ENCODE measurements around the gene RIBC2.
A peak's percentile ranks its signal among the peaks of the same experiment; 100 is the strongest.
"Not testable (repeated sequence)": the region's sequence is repeated elsewhere in the genome, so short reads cannot be mapped to it uniquely, and the experiment has no call there.

Gene RIBC2, protein sequence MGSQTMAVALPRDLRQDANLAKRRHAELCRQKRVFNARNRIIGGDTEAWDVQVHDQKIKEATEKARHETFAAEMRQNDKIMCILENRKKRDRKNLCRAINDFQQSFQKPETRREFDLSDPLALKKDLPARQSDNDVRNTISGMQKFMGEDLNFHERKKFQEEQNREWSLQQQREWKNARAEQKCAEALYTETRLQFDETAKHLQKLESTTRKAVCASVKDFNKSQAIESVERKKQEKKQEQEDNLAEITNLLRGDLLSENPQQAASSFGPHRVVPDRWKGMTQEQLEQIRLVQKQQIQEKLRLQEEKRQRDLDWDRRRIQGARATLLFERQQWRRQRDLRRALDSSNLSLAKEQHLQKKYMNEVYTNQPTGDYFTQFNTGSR

DNA sequence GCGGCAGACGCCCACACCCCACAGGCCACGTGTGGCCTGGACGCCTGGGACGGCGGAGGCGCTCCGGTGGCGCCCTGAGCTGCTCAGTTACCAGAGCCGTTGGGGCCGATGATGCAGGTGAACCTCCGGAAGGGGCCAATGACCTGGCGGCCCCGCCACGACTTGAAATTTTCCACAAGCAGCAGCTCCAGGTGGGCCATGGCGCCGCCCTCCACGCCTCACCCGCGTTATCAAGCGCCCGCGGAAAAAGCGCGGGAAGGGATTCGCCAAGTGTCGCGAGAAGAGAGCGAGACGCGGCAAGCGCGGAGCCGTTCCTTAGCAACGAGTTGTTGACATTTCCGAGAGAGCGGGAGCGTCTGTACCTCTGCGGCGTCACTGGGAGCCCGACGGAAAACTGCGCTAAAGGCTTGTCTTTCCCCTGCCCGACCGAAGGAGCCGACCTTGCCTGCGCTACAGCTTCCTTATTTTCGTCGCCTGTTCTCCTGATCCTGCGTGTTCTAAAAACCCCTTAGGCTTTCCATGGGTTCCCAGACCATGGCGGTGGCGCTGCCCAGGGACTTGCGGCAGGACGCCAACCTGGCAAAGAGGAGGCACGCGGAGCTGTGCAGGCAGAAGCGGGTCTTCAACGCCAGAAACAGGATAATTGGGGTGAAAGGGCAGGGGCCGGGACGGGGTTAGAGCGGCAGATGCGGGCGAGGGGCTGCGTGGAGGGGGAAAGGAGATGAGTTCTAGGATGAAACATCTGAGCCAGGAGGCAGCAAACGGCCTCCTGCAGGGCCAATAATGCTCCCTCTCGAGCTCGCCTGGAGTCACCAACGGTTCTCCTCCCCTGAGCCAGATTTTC is at the start of gene RIBC2, which contains the start of gene SMC1B:
Gene RIBC2 (plus strand): TSS at position 326 of the 844 bp plus-strand sequence. CDS start 194 bp downstream, at position 520.
Gene SMC1B (minus strand): TSS at position 232 of the 844 bp plus-strand sequence. CDS start 32 bp downstream, at position 200.
- peak; percentile 28 to 38 for DNase-seq

DNA sequence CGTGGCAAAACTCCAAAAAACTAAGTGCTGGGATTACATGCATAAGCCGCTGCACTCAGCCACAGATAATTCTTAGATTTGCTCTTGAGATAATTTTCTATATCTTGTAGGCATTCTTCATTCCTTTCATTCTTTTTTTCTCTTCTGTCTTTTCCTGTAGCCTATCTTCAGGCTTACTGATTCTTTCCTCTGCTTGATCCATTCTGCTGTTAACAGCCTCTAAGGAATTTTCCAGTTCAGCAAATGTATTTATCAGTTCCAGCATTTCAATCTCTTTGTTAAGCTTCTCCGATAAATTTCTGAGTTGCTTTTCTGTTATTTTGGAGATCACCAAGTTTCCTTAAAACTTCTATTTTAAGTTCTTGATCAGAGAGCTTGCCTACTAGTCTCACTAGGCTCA is 46.8 kb upstream of the RIBC2 start:
- DNase-seq: no peak

DNA sequence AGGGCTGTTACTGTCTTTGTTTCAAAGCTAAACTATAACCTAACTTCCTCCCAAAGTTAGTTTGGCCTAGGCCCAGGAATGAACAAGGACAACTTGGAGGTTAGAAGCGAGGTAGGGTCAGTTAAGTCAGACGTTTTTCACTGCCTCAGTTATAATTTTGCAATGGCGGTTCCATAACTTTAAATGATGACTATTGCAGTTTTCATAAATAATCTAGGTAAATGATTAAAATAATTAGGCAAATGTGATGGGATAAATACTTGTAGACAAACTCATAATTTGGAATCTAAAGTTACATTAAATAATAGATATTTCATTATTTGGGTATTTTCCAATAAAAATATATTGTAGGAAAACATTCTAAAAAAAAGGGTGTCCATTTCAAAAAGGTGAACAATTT is 39.9 kb upstream of the RIBC2 start:
- DNase-seq: not testable (repeated sequence)

DNA sequence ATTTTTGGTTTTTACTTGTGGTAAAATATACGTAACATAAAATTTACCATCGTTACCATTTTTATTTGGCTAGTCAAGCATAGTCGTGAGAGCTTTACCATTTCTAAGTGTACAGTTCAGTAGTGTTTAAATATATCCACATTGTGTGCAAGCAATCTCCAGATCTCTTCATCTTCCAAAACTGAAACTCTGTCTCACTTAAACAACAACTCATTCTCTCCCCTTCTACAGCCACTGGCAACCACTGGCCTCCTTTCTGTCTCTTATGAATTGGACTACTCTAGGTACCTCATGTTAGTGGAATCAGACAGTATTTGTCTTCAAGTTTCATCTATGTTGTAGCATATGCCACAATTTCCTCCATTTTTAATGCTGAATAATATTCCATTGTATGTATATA is 37.5 kb upstream of the RIBC2 start:
- no peak for DNase-seq

DNA sequence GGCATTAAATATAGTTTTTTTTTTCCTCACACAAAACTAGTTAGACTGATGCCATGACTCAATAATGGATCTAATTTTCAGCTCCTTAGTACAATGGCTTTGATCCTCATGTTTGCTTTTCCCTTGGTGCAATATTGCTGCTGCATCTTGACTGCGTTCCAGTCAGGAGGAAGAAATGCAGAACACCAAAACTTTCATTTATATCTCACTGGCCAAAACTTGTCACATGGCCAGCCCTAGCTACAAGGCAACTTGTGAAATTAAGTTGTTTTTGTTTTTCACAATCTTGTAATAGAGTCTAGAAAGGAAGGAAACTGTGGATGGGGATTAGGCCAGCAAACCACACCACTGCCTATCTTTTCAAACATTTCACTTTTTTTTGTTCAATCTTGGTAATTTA is 36.8 kb upstream of the RIBC2 start:
- no peak for DNase-seq

DNA sequence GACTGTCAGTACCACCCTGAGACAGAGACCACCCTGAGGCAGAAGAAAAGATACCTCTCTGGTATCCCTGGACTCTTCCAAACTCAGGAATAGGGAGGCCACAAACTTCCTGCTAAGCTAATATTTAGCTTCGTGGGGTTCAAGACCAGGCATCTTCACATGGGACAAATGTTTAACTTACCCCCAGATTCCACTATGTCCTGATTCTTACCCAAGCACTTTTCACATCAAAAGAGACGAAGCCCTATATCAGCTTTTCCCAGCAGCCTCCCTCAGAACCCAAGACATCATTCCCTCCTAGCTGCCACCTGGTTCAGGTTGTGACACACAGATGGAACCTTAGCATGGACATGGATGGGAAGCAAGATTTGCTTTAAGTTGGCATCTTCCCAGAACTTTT is 32.1 kb upstream of the RIBC2 start:
- DNase-seq: no peak

DNA sequence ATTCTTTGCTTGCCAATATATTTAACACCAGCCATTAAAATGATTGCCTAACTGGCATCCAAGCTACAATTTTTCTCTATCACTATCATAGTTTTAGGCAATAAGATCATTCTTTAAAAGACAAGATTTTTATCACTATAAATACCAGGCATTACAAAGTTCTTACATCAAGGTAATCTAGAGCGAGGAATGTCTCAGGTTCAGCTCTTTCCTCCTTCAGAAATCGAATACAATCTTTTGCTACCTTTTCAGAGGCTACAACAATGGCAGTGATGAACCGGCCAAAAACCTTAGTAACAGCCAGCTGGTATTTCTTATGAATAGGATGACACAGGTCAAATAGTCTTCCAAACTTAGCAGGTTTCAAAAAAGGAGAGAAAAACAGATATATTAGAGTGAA is 23.9 kb upstream of the RIBC2 start:
- DNase-seq: no peak

DNA sequence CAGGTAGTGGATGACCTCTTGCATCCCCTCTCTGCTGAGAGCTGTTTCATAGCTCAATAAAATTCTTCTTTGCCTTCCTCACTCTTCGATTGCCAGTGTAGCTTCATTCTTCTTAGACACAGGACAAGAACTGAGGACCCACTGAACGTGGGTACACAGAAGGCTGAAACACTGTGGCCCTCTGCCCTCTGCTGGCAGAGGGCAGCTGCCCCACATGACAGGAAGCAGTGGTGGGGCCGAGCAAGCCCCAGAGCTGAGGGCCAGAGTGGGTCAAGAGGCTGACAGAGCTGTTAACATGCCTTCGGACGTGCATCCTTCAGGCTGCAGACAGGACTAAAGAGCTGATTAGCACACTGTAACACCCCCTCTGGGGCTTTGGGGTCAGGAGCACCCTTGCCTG is 15.7 kb upstream of the RIBC2 start:
- no peak for DNase-seq

DNA sequence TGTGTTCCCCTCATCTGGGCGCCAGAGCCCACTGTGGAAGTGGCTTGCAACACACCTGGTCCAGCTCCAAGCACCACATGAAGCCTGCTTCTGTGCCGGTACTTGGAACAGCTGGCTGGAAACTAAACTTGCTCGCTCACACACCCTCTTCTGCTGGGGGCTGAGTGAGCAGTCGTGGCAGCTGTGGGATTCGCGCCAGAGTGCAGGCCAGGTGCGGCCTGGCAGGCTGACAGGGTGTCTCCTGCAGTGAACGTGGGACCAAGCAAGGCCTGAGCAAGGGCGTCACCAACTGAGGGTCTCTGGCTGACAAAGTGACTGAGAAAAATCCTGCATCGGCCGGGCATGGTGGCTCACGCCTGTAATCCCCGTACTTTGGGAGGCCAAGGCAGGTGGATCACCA is 15.3 kb upstream of the RIBC2 start:
- no peak for DNase-seq

DNA sequence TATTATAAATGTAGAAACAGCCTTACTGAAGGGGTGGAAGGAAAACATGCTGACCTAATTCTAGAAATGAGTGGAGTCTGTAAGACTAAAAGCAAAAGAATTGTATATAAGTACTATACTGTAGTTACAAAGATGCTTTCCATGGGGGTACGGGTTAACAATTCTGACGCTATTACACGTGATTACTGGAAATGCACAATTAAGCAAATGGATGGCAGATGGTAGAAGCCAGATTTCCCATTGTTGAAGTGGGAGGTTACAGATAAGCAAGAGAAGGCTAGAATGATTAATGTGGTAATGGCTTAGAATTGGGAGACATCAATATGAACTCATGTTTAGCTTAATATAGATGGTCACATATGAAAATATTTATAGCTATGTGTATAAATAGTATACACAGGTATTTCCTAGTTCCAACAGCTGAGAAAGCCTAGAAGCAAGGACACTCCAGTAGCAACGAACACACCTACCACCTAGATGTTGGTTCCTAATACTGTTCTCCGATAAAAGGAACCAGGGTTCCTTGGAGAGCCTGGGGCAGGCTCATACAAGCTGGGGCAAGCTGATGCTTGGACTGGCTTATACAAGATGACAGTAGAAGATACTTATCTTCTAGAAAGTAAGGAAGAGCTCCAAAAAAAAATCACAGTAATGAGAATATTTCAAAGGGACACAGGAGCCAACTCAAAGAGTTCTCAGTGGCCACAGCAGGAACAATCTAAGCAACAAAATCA is 13.6 kb upstream of the RIBC2 start:
- no peak for DNase-seq

DNA sequence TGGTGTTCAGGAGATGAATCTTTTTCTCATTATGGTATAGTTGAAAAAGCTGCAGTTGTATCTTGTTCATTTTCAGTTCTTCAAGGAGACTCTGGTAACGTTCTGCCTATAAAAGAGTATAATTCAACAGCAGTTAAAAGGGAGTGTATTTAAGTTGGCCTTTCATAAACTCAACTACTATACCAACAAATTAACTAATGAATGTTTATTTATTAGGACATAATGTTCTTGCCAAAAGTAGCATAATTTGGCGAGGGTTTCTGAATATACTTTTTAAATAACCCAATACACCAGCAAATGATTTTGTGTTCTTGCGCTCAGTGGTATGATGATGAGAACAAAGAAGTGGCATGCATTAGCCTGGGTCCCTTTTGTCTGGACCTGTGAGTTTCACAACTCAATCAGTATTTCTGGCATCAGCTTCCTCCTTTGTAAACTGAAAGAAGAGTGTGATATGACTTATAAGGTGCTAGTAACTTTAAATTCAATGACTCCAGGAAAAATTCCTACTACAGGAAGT is 11.0 kb upstream of the RIBC2 start:
- no peak for DNase-seq

DNA sequence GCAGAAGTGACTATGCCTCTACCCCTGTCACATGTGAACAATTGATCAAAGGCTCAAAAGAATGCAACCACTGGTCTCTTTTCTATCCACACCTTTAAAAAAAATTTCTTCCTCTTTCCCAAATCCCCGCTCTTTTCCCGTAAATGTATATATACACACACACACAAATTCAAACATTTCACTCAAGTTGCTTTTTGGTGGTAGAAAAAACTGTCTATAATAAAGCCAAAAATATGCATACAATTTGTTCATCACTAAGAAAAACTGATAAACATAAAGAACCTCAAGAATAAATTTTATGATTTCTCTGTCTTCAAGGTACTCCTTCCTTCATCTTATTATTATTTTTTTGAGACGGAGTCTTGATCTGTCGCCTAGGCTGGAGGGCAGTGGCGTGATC is 5.7 kb upstream of the RIBC2 start:
- DNase-seq: no peak

DNA sequence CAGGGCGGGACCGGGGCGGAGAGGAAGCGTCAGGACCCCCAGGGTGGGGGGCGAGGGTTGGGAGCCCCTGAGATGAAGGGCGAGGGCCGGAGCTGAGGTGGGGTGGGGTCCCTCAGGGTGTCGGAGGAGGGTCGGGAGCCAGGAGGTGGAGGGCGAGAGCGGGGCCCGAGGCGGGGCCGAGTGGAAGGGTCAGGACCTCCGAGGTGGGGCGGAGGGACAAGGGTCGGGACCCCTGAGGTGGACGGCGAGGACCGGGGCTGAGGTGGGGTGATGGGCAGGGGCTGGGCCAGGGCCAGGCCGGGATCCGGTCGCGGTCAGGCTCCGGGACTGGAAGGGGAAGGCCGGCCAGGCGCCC is 503 bp upstream of the RIBC2 start:
- no peak for DNase-seq

DNA sequence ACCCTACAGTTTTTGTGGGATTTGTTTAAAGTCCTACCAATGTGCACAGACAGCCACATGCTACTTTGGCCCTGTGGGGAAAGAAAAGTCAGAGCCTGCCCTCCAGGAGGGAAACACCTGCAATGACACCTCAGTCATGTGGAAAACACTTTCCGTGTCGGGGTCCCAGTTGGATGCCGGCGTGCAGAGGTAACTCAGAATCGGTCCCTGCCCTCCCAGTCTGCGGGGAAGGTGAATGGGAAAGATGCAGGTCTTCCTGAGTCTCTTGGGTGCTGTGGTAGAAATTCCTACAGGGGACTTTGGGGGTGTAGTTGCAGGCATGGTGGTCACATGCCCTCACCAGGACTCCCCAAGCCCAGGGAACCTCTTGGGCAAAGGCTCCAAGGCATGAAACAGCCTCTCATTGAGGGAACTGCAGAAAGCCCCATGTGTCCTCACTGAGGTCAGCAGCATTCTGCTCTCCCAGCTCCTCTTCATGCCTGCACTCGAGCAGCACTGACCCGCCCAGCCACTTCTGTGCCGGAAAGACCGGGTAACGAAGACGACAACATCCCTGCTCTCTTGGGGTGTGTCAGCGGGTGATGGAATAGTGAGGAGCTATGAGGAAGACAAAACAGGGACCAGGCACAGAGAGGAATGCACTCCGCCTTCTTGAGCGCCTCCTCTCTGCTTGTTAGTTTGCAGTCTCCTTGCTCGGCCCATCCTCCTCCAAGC is 4.7 kb downstream of the RIBC2 start:
- DNase-seq: no peak

DNA sequence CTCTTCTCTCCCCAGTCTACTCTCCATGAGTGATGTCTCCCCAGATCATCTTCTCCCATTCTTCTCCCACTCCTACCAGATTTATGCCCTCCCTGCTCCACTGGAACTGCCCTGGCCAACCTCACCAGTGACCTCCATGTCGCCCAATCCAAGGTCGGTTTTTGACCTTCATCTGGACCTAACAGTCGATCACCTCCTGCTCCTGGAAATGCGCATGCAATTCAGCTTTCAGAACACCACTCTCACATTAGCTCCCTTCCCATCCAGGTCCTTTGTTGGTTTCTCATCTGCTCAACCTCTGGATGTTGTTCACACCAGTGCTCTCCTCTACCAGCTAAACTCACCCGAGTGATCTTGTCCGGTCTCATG is 5.3 kb downstream of the RIBC2 start:
- no peak for DNase-seq

DNA sequence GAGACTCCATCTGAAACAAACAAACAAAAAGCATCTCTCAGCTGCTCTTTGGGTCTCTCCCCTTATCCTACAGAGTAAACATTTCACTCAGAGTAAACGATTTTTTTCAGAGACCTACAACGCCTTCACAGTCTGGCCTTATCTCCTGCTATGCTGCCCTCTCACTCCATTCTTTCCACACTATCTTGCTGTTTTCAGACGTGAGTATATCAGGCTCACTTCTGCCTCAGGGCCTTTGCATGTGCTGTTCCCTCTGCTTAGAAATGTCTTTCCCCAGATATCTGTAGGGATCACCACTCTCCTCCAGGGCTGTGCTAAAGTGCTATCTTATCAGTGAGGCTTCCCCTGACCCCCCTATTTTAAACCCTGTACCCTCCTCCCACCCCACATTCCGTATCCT is 6.5 kb downstream of the RIBC2 start:
- no peak for DNase-seq

DNA sequence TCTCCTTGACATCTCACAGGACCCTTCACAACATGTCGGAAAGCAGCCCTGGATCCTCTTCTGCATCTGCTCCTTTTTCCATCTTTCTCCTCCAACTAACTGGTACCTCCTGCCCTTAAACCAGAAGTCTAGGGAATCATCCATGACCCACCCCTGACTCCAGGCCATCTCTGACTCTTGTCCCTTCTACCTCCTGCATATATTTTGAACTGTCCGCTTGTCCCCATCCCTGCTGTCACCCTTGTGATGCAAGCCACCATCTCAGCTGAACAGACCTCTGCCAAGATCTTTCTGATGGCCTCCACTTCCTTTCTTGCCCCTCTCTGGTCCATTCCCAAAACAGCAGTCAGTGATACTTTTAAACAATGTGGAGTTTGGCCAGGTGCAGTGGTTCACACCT is 7.0 kb downstream of the RIBC2 start:
- DNase-seq: no peak

DNA sequence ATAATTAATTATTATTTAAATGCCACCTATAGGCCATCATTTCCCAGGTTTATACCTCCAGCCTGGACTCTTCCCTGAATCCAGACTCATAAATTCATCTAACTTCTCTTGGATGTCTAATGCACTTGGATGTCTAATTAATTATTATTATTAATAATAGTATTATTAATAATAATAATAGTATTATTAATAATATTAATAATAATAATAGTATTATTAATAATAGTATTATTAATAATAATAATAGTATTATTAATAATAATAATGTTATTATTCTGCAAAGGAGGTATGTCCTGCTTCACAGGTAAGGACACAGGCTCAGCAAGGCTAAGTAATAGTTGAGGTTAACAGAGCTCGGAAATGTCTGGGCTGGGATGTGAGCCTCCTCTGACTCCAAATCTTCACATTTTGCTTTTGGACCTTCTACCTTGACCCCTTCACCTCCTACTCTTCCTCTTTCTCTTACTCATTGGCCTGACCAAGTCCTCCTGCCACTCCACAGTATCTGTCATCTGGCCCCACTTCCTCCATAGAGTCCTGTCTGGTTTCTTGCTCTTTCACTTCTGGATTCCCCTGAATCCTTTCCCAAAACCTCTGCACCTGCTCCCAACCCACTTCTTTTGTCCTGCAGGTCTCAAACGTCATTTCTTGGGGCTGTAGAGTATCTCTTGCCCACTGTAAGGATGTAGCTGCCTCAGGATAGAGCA is 8.0 kb downstream of the RIBC2 start:
- DNase-seq: no peak

DNA sequence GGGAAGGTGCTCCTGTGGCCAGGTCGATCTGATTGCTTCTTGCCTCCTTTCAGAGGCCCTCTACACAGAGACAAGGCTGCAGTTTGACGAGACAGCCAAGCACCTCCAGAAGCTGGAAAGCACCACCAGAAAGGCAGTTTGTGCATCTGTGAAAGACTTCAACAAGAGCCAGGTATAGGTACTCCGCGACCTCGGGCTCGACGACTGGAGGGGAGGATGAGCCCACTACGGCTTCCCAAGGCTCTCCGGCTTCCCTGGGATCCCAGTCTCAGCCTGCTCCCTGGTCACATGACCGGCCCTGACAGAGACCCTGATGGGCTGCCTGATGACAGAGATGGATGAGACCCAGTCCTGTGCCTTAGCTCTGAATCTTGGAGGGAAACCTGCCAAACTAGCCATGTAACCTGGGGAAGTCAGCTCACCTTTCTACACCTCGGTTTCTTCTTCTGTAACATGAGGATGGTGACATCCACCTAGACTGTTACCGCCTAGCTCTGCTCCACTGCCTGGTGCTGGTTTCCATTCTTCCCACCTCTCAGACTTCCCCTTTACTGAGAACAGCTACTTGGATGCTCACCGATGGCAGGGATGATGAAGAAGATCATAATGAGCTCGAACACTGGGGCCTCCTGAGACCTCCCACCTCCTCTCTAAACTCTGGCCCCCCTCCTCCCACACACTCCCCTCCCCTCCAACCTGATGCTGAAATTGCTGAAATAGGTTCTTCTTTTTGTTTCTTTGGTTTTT is 8.9 kb downstream of the RIBC2 start:
- DNase-seq: no peak

DNA sequence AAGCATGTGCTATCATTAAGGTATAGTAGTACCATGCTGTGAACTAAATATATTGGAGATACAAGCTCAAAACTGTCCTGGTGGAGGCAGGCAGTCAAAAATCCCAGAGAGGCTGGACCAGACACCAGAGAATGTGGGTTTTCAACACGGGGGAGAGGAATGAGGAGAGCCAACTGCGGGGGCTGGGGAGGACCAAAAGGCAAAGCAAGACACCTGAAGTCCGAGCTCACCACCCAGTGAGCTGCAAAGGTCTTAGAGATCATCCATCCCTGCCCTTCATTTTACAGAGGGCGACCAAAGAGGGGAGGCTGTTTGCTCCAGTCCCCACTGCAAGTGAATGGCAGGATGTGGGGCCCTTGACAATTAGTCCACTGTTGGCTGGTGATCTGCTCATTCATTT is 10.0 kb downstream of the RIBC2 start:
- DNase-seq: no peak

DNA sequence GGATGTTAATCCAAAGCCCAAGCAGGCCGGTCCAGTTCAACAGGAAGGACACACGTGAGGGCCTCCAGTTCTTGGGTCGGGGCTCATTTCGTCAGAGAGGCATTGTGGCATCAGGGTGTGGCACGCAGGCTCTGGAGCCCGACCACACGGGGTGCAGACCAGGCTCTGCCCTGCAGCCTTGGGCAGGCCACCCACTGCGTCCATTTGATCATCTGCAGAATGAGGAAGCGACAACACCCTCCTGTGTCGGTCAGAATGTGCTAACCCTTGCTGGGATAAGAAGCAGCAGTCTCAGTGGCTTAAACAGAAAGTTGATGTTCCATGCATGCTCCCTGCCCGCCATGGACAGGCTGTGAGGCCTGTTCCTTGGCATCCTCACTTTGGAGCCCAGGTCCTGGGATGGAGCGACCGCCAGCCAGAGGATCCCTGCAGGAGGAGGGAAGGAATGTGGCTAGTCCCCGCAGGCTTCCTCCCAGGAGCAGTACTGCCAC is 10.8 kb downstream of the RIBC2 start:
- no peak for DNase-seq
